Transverse colon (tissue), 4 donors: ENCODE results near the gene PDLIM1. TPM values are rescaled to one million over a fixed set of nuclear protein-coding genes. Genes with fewer than 3 reads are reported as not detected.

Experiments
- DNase-seq: peaks from one replicate; pipeline ENCODE4 v3.0.0-alpha.2; 2019
- H3K27ac ChIP-seq, 4 donors: fragments of 200-600 bp; sonication (generic); 2 replicates each; pipeline ENCODE4 v1.5.1; 2016 to 2018; ENCODE audit warnings: inconsistent platforms in 4 of 4
- H3K27me3 ChIP-seq: fragments of 200-600 bp; sonication (generic); 2 replicates; pipeline ENCODE4 v1.5.1; 2017; ENCODE audit warnings: inconsistent platforms
- H3K36me3 ChIP-seq, 4 donors: fragments of 200-600 bp; sonication (generic); 2 replicates each; pipeline ENCODE4 v1.5.1; 2017 to 2019; ENCODE audit warnings: inconsistent platforms in 4 of 4
- H3K4me1 ChIP-seq, 4 donors: fragments of 200-600 bp; sonication (generic); 2 replicates each; pipeline ENCODE4 v1.5.1; 2017 to 2020; ENCODE audit warnings: inconsistent platforms in 4 of 4
- H3K4me3 ChIP-seq, 4 donors: fragments of 200-600 bp; sonication (generic); 1 replicate in 1 of 4; 2 replicates in 3 of 4; pipeline versions ENCODE4 v1.5.1 to v1.6.1; 2017 to 2019; ENCODE audit warnings: inconsistent platforms in 4 of 4
- H3K9me3 ChIP-seq, 2 donors: fragments of 200-600 bp; sonication (generic); 2 replicates each; pipeline ENCODE4 v1.5.1; 2017 to 2019; ENCODE audit warnings: inconsistent platforms in 2 of 2
- EP300 ChIP-seq: sonication (generic); formaldehyde crosslinking; IDR thresholded peaks from one replicate; pipeline ENCODE4 v1.6.1; 2017; ENCODE audit warnings: antibody characterized with exemption, low read depth
- POLR2A ChIP-seq: fragments of 450-650 bp; IDR thresholded peaks from one replicate; pipeline ENCODE4 v1.6.1; 2016; ENCODE audit warnings: antibody characterized with exemption, mild to moderate bottlenecking, moderate library complexity
- POLR2AphosphoS5 ChIP-seq, 3 donors: sonication (generic); formaldehyde crosslinking; IDR thresholded peaks; one replicate each; pipeline ENCODE4 v1.6.1; 2016; ENCODE audit warnings: antibody characterized with exemption in 3 of 3
- WGBS, 2 donors: methylation state at CpG; one replicate each; pipeline ENCODE4 v1.1.5; 2018; ENCODE audit warnings: low coverage in 1 of 2; 5-methylcytosine and 5-hydroxymethylcytosine counted together
- in situ Hi-C, 4 donors: fragments of 200-750 bp; cut with MboI; loops; one replicate each; pipeline versions ENCODE4 v1.15.0 to v1.15.1; 2017; ENCODE audit warnings: low sequenced_read_pairs in 3 of 4, low pct_ligation_motif_present in 1 of 4, low pct_unique_long_range_greater_than_20kb in 1 of 4
- intact Hi-C: fragments of 100-400 bp; cut with DNase I; formaldehyde crosslinking; loops from one replicate; pipeline ENCODE4 v1.15.1; 2023; ENCODE audit warnings: low total_unique reads
- total RNA-seq, 4 donors: library from RNA; depleted of rRNA; stranded (reverse); fragments of >200 nt; gene quantifications; one replicate each; pipeline ENCODE4 v1.1.0, GENCODE V29; 2016
- TF ChIP-seq, protein P1 (sequence below), 5 experiments: fragments of 200-600 bp in 3 of 5; fragments of 450-650 bp in 2 of 5; sonication (generic) in 3 of 5; IDR thresholded peaks; 1 replicate in 2 of 5; 2 replicates in 3 of 5; pipeline ENCODE4 v1.5.1; 2016 to 2017; ENCODE audit warnings: antibody characterized with exemption in 5 of 5, inconsistent platforms in 3 of 5, mild to moderate bottlenecking in 2 of 5, moderate library complexity in 1 of 5

The PDLIM1 gene, protein sequence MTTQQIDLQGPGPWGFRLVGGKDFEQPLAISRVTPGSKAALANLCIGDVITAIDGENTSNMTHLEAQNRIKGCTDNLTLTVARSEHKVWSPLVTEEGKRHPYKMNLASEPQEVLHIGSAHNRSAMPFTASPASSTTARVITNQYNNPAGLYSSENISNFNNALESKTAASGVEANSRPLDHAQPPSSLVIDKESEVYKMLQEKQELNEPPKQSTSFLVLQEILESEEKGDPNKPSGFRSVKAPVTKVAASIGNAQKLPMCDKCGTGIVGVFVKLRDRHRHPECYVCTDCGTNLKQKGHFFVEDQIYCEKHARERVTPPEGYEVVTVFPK
- 100 to 1,000 TPM; 201 to 259 (median 225) TPM for total RNA-seq

DNA sequence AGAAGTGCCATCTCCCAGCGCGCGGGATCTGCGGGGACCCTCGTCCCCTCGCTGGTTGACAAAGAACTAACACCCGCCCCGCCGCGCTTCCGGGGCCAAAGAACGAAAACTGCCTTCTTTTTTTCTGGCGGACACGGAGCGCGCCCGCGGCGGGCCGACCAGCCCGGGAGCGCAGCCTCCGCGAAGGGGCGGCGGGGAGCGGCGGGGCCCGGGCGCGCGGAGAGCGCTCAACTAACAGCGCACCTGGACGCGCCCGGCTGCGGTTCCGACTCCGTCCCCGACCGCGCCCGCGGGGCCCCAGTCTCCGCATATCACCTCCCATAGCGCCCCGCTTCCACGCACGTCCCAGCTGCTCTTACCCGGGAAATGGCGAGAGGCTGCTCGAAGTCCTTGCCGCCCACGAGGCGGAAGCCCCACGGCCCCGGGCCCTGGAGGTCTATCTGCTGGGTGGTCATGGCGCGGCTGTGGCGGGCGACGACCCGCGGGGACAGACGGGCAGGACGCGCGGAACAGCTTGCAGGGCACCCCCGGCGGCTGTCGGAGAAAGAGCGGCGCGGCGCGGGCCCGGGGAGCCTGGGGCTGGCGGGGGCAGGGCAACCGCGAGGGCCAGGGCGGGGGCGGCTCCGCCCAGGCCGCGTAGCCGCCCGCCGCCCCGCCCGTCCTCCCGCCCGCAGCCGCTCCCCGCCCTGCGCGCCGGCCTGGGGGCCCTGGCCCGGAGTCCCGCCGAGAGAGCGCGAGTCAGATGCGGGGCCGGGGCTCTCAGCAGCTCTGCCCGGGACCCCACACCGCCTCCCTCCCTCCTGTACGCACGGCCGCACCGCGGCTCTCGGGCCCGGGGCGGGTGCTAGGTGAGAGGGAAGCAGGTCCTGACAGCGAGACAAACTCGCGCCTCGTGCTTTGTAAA lies at the start of gene PDLIM1:
Gene PDLIM1 (minus strand): TSS at position 543 of the 904 bp plus-strand sequence. CDS start 88 bp downstream, at position 455.
- no peaks in the 10 kb centered on the region for H3K9me3 ChIP-seq
- H3K4me1 ChIP-seq = peaks cover 9 to 65% (median 55%) of the 10 kb centered on the region in 4 donors
- H3K27ac ChIP-seq = peak within 1 kb of the TSS; percentile 92 to 99 (median 98)
- WGBS, 2 donors = 1% methylated on average over 69 of the region's 119 CpGs; no CpG with 5 or more reads in 1 of the 2 donors
- H3K36me3 ChIP-seq = no peaks in the 10 kb centered on the region
- peak; percentile 89 for DNase-seq
- peaks cover 6% of the 10 kb centered on the region for H3K27me3 ChIP-seq
- intact Hi-C loops (no loop called here), in situ Hi-C loops (no loop called here)
- H3K4me3 ChIP-seq = peak within 1 kb of the TSS; percentile 88 to 98 (median 92)
- TF ChIP-seq, protein P1, sequence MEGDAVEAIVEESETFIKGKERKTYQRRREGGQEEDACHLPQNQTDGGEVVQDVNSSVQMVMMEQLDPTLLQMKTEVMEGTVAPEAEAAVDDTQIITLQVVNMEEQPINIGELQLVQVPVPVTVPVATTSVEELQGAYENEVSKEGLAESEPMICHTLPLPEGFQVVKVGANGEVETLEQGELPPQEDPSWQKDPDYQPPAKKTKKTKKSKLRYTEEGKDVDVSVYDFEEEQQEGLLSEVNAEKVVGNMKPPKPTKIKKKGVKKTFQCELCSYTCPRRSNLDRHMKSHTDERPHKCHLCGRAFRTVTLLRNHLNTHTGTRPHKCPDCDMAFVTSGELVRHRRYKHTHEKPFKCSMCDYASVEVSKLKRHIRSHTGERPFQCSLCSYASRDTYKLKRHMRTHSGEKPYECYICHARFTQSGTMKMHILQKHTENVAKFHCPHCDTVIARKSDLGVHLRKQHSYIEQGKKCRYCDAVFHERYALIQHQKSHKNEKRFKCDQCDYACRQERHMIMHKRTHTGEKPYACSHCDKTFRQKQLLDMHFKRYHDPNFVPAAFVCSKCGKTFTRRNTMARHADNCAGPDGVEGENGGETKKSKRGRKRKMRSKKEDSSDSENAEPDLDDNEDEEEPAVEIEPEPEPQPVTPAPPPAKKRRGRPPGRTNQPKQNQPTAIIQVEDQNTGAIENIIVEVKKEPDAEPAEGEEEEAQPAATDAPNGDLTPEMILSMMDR (IDR thresholded peaks at IDR 0.05) = peak in 4 of 5 experiments; percentile 8 to 70 (median 42)
- TF ChIP-seq POLR2A = peak; percentile 98
- TF ChIP-seq POLR2AphosphoS5 (IDR thresholded peaks at IDR 0.05) = peak; percentile 93 to 99 (median 98)
- no peak for TF ChIP-seq EP300

DNA sequence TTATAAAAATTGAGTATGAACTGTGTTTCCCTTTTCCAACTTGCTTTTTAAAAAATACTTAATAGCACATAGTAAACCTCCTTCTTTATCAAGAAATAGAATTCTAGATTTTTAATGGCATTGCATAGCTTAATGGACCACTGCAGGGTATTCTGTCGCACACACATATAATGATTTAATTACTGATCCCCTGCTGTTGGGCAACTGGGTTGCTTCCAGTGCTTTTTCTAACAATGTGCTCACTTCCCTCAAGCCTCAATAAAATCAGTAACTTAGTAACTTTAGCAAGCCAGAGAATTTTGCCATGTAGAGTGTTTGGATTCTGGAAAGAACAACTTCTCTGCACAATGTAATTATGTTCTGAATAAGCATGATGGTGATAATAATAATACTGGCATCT lies 49.1 kb upstream of the PDLIM1 start:
- Histone ChIP-seq H3K36me3 (no peaks in the 10 kb centered on the region), H3K27me3 (no peaks in the 10 kb centered on the region), H3K9me3 (no peaks in the 10 kb centered on the region), H3K4me3 (no peak overlapping the region), H3K4me1 (peaks cover 6 to 21% (median 11%) of the 10 kb centered on the region in 4 donors), H3K27ac (no peak overlapping the region)
- no peak for DNase-seq
- WGBS, 2 donors = 83 to 100% methylated on average over 1 of the region's 1 CpG
- no peak for TF ChIP-seq POLR2AphosphoS5 (IDR thresholded peaks at IDR 0.05)
- no peak for TF ChIP-seq POLR2A
- no peak for TF ChIP-seq EP300
- TF ChIP-seq, protein P1 (IDR thresholded peaks at IDR 0.05) = no peak
- intact Hi-C loops (no loop called here), in situ Hi-C loops (no loop called here)

DNA sequence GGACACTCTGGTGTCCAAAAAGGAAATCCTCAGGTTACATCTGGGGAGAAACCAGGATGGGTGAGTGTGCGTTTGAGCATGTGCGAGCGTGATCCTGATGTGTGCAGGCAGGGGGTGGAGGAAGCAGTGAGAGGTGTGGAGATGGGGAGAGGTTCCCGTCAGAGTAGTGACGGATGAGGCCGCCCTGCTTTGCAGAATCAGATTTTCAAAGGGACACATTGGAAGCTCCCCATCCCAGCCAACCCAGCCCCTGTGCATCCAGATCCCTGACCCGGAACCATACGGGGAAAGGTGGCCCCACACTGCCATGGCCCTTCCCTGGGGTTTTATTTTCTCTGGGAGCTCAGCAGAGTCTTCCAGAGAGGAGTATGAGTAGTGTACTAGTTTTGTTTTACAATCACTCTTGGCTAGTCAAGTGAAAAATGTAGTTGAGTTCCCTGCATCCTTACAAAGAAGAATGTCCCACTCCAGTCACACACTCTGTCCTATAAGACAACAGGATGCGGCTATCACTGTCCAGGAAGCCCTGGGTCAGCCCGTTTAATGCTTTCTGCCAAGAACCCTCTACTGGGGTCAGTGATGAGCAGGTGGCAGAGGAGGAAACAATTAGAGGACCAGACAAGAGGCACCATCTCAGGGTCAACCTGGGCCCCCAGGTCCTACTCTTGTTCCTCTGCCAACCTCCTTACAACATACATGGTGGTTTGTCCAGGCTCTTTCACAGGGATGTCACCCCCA lies 46.8 kb upstream of the PDLIM1 start:
- Histone ChIP-seq H3K27me3 (no peaks in the 10 kb centered on the region), H3K36me3 (no peaks in the 10 kb centered on the region), H3K4me1 (peaks cover 8 to 27% (median 13%) of the 10 kb centered on the region in 4 donors), H3K27ac (no peak overlapping the region), H3K4me3 (no peak overlapping the region), H3K9me3 (no peaks in the 10 kb centered on the region)
- WGBS, 2 donors = 93% methylated on average over 10 of the region's 10 CpGs; no CpG with 5 or more reads in 1 of the 2 donors
- DNase-seq = no peak
- intact Hi-C loops (no loop called here), in situ Hi-C loops (no loop called here)
- TF ChIP-seq, protein P1 (IDR thresholded peaks at IDR 0.05) = no peak
- TF ChIP-seq EP300 = no peak
- no peak for TF ChIP-seq POLR2A
- no peak for TF ChIP-seq POLR2AphosphoS5 (IDR thresholded peaks at IDR 0.05)
